ENCODE results near the gene FAM222B.

GRCh38 chr17:28891201-28891600, 48.6 kb upstream of the FAM222B start:
- TF ChIP-seq, protein P1, sequence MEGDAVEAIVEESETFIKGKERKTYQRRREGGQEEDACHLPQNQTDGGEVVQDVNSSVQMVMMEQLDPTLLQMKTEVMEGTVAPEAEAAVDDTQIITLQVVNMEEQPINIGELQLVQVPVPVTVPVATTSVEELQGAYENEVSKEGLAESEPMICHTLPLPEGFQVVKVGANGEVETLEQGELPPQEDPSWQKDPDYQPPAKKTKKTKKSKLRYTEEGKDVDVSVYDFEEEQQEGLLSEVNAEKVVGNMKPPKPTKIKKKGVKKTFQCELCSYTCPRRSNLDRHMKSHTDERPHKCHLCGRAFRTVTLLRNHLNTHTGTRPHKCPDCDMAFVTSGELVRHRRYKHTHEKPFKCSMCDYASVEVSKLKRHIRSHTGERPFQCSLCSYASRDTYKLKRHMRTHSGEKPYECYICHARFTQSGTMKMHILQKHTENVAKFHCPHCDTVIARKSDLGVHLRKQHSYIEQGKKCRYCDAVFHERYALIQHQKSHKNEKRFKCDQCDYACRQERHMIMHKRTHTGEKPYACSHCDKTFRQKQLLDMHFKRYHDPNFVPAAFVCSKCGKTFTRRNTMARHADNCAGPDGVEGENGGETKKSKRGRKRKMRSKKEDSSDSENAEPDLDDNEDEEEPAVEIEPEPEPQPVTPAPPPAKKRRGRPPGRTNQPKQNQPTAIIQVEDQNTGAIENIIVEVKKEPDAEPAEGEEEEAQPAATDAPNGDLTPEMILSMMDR (IDR thresholded peaks at IDR 0.05; ENCODE audit: low read depth, low read length, poor library complexity, severe bottlenecking), result no peak
- no peak for TF ChIP-seq EZH2phosphoT487 (IDR thresholded peaks at IDR 0.05; ENCODE audit: borderline replicate concordance, low read length)

Data from DOHH2 (cell line).